GM12878 (cell line): ENCODE measurements around the gene SLC35A2. TPM values are rescaled to one million over a fixed set of nuclear protein-coding genes. Genes with fewer than 3 reads are reported as not detected.

Experiments used
- ATAC-seq: fragments of 200-7000 bp; cut with Tn5 transposase; 3 replicates; pipeline ENCODE4 v1.9.1; 2020; ENCODE audit warnings: mild to moderate bottlenecking, moderate library complexity
- BruUV-seq: library from RNA; stranded (reverse); fragments of 400-500 nt; replicated peaks from 2 replicates; lab custom pipeline; 2021; lab: Mats Ljungman, UMichigan
- CTCF ChIA-PET: fragments of 300-600 bp; sonication (Branson Sonifier 250); formaldehyde crosslinking; extraction: SDS; loops from one replicate; lab custom pipeline; 2021; ENCODE audit warnings: inconsistent platforms; lab: Yijun Ruan, JAX
- POLR2A ChIA-PET: fragments of 350-600 bp; formaldehyde crosslinking; extraction: SDS; loops from one replicate; lab custom pipeline; 2021; ENCODE audit warnings: inconsistent platforms; lab: Charles Lee
- RAD21 ChIA-PET: fragments of 300-600 bp; sonication (Branson Sonifier 250); formaldehyde crosslinking; loops from one replicate; lab custom pipeline; 2023; ENCODE audit warnings: antibody characterized with exemption; ENCODE audit not compliant: unreplicated experiment; lab: Charles Lee
- SMC1A ChIA-PET: fragments of 300-600 bp; sonication (Branson Sonifier 250); formaldehyde crosslinking; loops from one replicate; lab custom pipeline; 2023; ENCODE audit not compliant: unreplicated experiment, uncharacterized antibody; lab: Charles Lee
- DNase-seq: peaks from one replicate; pipeline ENCODE4 v3.0.0-alpha.2; 2011; ENCODE audit warnings: low read depth, low spot score
- FAIRE-seq: peaks from 3 replicates; lab custom pipeline; 2011; peaks lifted over from hg19 to GRCh38; lab: Jason Lieb, UNC
- H2AFZ ChIP-seq: 2 replicates; pipeline ENCODE4 v1.6.0; 2011; ENCODE audit warnings: low read depth, low read length, control low read depth; ENCODE audit not compliant: control insufficient read depth
- H3K27ac ChIP-seq: 2 replicates; pipeline ENCODE4 v1.5.1; 2011; ENCODE audit warnings: control low read depth; ENCODE audit not compliant: control insufficient read depth, insufficient read depth
- H3K27me3 ChIP-seq, 2 experiments: replicated peaks in 1 of 2; 2 replicates each; pipeline versions ENCODE4 v1.6.0 to v1.6.1; 2011; ENCODE audit warnings: low read length in 1 of 2; ENCODE audit not compliant: control insufficient read depth in 2 of 2, insufficient read depth in 2 of 2
- H3K36me3 ChIP-seq, 2 experiments: 2 replicates each; pipeline ENCODE4 v1.5.1; 2011; ENCODE audit warnings: low read length in 1 of 2; ENCODE audit not compliant: control insufficient read depth in 2 of 2, insufficient read depth in 2 of 2
- H3K4me1 ChIP-seq: 2 replicates; pipeline ENCODE4 v1.6.1; 2011; ENCODE audit warnings: mild to moderate bottlenecking, low read length, moderate library complexity, mixed read lengths; ENCODE audit not compliant: control insufficient read depth, insufficient read depth
- H3K4me2 ChIP-seq: 2 replicates; pipeline ENCODE4 v1.6.0; 2011; ENCODE audit warnings: control low read depth; ENCODE audit not compliant: control insufficient read depth, insufficient read depth
- H3K4me3 ChIP-seq: fragments of 200-600 bp; sonication (generic); 2 replicates; pipeline ENCODE4 v1.5.1; 2016
- H3K79me2 ChIP-seq: 2 replicates; pipeline ENCODE4 v1.6.0; 2011; ENCODE audit warnings: low read length; ENCODE audit not compliant: control insufficient read depth, insufficient read depth
- H3K9ac ChIP-seq: 2 replicates; pipeline ENCODE4 v1.8.0; 2011; ENCODE audit warnings: low read length, control low read depth, mixed read lengths; ENCODE audit not compliant: control insufficient read depth, insufficient read depth
- H3K9me3 ChIP-seq: replicated peaks from 3 replicates; pipeline ENCODE4 v1.5.1; 2011; ENCODE audit warnings: mild to moderate bottlenecking, low read length; ENCODE audit not compliant: control insufficient read depth, insufficient read depth
- H4K20me1 ChIP-seq: 2 replicates; pipeline ENCODE4 v1.6.0; 2011; ENCODE audit not compliant: control insufficient read depth, insufficient read depth
- EED ChIP-seq: sonication (generic); IDR thresholded peaks from 2 replicates; pipeline ENCODE4 v1.6.1; 2016; ENCODE audit warnings: antibody characterized with exemption, low read depth
- IKZF2 ChIP-seq, 2 experiments: fragments of 450-650 bp; IDR thresholded peaks; 2 replicates each; pipeline ENCODE4 v1.6.1; 2017; ENCODE audit warnings: mild to moderate bottlenecking in 2 of 2, moderate library complexity in 2 of 2
- LARP7 ChIP-seq: fragments of 450-650 bp; IDR thresholded peaks from 2 replicates; pipeline ENCODE4 v1.6.1; 2017; ENCODE audit warnings: mild to moderate bottlenecking
- MAX ChIP-seq: IDR thresholded peaks from 2 replicates; pipeline ENCODE4 v1.6.1; 2012; ENCODE audit warnings: low read depth, low read length, improper control_type of control experiment
- NFXL1 ChIP-seq: fragments of 450-650 bp; IDR thresholded peaks from 2 replicates; pipeline ENCODE4 v1.6.1; 2017; ENCODE audit warnings: antibody characterized with exemption, mild to moderate bottlenecking, borderline replicate concordance
- SIX5 ChIP-seq: IDR thresholded peaks from 2 replicates; pipeline ENCODE4 v1.6.1; 2011; ENCODE audit warnings: mild to moderate bottlenecking, low read depth, low read length, moderate library complexity; ENCODE audit not compliant: severe bottlenecking
- TAF1 ChIP-seq: IDR thresholded peaks from 2 replicates; pipeline ENCODE4 v1.6.1; 2011; ENCODE audit warnings: mild to moderate bottlenecking, low read depth, low read length, borderline replicate concordance
- WRNIP1 ChIP-seq: IDR thresholded peaks from 2 replicates; pipeline ENCODE4 v1.6.1; 2011; ENCODE audit warnings: low read depth, low read length, improper control_type of control experiment, borderline replicate concordance
- ZBED1 ChIP-seq: IDR thresholded peaks from 2 replicates; pipeline ENCODE4 v1.6.1; 2016; ENCODE audit warnings: borderline replicate concordance
- ZNF274 ChIP-seq: IDR thresholded peaks from one replicate; pipeline ENCODE4 v1.8.0; 2011; ENCODE audit not compliant: insufficient read length, insufficient read depth
- WGBS: methylation state at CpG from one replicate; pipeline ENCODE4 v1.1.6; 2016; ENCODE audit warnings: low lambda C conversion rate; ENCODE audit not compliant: insufficient replicate concordance, insufficient coverage; ENCODE audit errors: missing lambda C conversion rate; 5-methylcytosine and 5-hydroxymethylcytosine counted together
- in situ Hi-C: fragments of 300-500 bp; cut with MboI; formaldehyde crosslinking; loops from 9 replicates; pipeline ENCODE4 v1.14.3; 2018; ENCODE audit warnings: mixed read lengths
- intact Hi-C: fragments of 100-400 bp; cut with micrococcal nuclease; formaldehyde crosslinking; loops from one replicate; pipeline ENCODE4 v1.14.2; 2022; ENCODE audit not compliant: unreplicated experiment
- polyA plus RNA-seq, 11 experiments: library from polyadenylated mRNA; depleted of rRNA in 4 of 11; unstranded in 6 of 11; stranded (reverse) in 5 of 11; fragments of >200 nt; fragmentation: Nextera tagmentation in 4 of 11; fragmentation: Illumina TruSeq in 1 of 11; extraction: Ambion mirVana in 4 of 11; extraction: Trizol in 1 of 11; gene quantifications; 1 replicate in 1 of 11; 2 replicates in 10 of 11; pipeline versions ENCODE4 v1.2.1 to v1.2.3, GENCODE V29; 2011 to 2016; ENCODE audit warnings: inconsistent platforms in 2 of 11, missing spikeins in 2 of 11, low read depth in 1 of 11
- total RNA-seq, 4 experiments: library from RNA; depleted of rRNA in 3 of 4; stranded (reverse); fragments of >200 nt in 3 of 4; fragmentation: Illumina TruSeq in 1 of 4; extraction: Trizol in 1 of 4; gene quantifications; 2 replicates each; pipeline versions ENCODE4 v1.2.1 to v1.2.3, GENCODE V29; 2013 to 2021
- TF ChIP-seq, protein P1 (sequence below): IDR thresholded peaks from 2 replicates; pipeline ENCODE4 v1.6.1; 2011; ENCODE audit warnings: low read depth, low read length, improper control_type of control experiment, borderline replicate concordance

Gene SLC35A2
- total and polyA plus RNA-seq, 10 of the 15 experiments (the other 5 are each of a cell fraction or from before 2014, with no cell fraction given): 2.1 to 27.4 (median 14.9) TPM

DNA sequence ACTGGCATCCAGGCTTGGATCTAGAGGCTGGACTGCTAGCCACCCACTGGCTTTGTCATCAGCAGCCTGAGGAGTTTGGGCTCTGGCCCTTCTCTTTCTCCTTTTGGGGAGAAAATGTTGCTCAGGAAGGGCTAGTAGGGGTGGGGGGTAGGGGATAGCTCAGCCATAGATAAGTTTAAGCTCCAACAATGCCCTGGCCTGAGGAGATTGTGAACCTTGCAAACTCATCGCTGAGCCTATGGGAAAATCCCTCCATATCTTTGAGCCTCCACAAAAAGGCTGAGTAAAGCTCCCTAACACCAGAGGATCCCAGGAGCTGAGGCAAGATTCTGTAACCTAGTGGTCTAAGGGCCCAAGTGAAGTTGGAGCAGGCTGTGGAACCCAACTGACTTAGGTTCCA lies 37.1 kb upstream of the SLC35A2 start:
- peaks cover 0 to 2% of the 10 kb centered on the region in 2 experiments; a peak in 1 of 4 replicates for H3K36me3 ChIP-seq
- ChIA-PET SMC1A (no interaction called here), POLR2A (no interaction called here), CTCF (interaction anchor here (0.6 to 0.9 kb wide), 2 partner anchors 10 to 57 kb away, joined by 3 read pairs; no protein-coding TSS in a partner anchor), RAD21 (interaction anchor here (1.1 kb wide), 1 partner anchor 11 kb away, joined by 3 read pairs; no protein-coding TSS in a partner anchor)
- no peaks in the 10 kb centered on the region for H3K9me3 ChIP-seq
- H4K20me1 ChIP-seq: no peaks in the 10 kb centered on the region; the same call in 1 of the 2 replicates
- no peaks in the 10 kb centered on the region for H3K4me1 ChIP-seq
- FAIRE-seq: no peak
- no peak overlapping the region for H3K4me3 ChIP-seq
- TF ChIP-seq EED: no peak
- no peak for TF ChIP-seq MAX
- TF ChIP-seq ZNF274: no peak
- TF ChIP-seq IKZF2 (IDR thresholded peaks at IDR 0.05): no peak
- TF ChIP-seq ZBED1: no peak
- TF ChIP-seq LARP7: no peak
- no peak for TF ChIP-seq TAF1
- TF ChIP-seq, protein P1, sequence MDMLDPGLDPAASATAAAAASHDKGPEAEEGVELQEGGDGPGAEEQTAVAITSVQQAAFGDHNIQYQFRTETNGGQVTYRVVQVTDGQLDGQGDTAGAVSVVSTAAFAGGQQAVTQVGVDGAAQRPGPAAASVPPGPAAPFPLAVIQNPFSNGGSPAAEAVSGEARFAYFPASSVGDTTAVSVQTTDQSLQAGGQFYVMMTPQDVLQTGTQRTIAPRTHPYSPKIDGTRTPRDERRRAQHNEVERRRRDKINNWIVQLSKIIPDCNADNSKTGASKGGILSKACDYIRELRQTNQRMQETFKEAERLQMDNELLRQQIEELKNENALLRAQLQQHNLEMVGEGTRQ: no peak
- TF ChIP-seq SIX5: no peak
- no peak for TF ChIP-seq NFXL1
- TF ChIP-seq WRNIP1: no peak
- no peaks in the 10 kb centered on the region for H3K27me3 ChIP-seq
- no peak for DNase-seq
- no peak for ATAC-seq
- no TSS peak for BruUV-seq
- no peak overlapping the region for H3K4me2 ChIP-seq
- WGBS: 44% methylated on average over 1 of the region's 1 CpG
- H3K79me2 ChIP-seq: peaks cover 27% of the 10 kb centered on the region
- no peak overlapping the region for H3K9ac ChIP-seq
- in situ Hi-C loops: loop anchor here (25.0 kb wide), 1 partner anchor 1736 kb away; the partner anchor contains the start of gene CDK16
- intact Hi-C loops: loop anchor here (5.0 to 10.0 kb wide), 3 partner anchors 36 to 1756 kb away; partner anchors contain the start of genes SLC35A2 and UBA1
- no peak overlapping the region for H3K27ac ChIP-seq
- no peak overlapping the region for H2AFZ ChIP-seq
